ENCODE data around the gene COX18.

- TF ChIP-seq, protein P1, sequence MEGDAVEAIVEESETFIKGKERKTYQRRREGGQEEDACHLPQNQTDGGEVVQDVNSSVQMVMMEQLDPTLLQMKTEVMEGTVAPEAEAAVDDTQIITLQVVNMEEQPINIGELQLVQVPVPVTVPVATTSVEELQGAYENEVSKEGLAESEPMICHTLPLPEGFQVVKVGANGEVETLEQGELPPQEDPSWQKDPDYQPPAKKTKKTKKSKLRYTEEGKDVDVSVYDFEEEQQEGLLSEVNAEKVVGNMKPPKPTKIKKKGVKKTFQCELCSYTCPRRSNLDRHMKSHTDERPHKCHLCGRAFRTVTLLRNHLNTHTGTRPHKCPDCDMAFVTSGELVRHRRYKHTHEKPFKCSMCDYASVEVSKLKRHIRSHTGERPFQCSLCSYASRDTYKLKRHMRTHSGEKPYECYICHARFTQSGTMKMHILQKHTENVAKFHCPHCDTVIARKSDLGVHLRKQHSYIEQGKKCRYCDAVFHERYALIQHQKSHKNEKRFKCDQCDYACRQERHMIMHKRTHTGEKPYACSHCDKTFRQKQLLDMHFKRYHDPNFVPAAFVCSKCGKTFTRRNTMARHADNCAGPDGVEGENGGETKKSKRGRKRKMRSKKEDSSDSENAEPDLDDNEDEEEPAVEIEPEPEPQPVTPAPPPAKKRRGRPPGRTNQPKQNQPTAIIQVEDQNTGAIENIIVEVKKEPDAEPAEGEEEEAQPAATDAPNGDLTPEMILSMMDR (IDR thresholded peaks at IDR 0.05) = no peak
- no peak for TF ChIP-seq POLR2AphosphoS5 (IDR thresholded peaks at IDR 0.05; ENCODE audit: low read depth, low read length)
Observed at GRCh38 chr4:73028621-73029020, 40.9 kb downstream of the COX18 start.
